ENCODE measurements around the gene SLC17A3.

- no peak for TF ChIP-seq JUN (IDR thresholded peaks at IDR 0.05; ENCODE audit: borderline replicate concordance, insufficient read depth, insufficient read length, low read depth)
- TF ChIP-seq, protein P1, sequence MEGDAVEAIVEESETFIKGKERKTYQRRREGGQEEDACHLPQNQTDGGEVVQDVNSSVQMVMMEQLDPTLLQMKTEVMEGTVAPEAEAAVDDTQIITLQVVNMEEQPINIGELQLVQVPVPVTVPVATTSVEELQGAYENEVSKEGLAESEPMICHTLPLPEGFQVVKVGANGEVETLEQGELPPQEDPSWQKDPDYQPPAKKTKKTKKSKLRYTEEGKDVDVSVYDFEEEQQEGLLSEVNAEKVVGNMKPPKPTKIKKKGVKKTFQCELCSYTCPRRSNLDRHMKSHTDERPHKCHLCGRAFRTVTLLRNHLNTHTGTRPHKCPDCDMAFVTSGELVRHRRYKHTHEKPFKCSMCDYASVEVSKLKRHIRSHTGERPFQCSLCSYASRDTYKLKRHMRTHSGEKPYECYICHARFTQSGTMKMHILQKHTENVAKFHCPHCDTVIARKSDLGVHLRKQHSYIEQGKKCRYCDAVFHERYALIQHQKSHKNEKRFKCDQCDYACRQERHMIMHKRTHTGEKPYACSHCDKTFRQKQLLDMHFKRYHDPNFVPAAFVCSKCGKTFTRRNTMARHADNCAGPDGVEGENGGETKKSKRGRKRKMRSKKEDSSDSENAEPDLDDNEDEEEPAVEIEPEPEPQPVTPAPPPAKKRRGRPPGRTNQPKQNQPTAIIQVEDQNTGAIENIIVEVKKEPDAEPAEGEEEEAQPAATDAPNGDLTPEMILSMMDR (IDR thresholded peaks at IDR 0.05; ENCODE audit: extremely low read depth in 1 of 2, insufficient read depth in 1 of 2, low read depth in 1 of 2, low read length in 2 of 2): no peak
Measured at GRCh38 chr6:25866011-25866410, 8.0 kb downstream of the SLC17A3 start.
